SK-N-SH treated with all-trans-retinoic acid at 6 μM for 48 hours (cell line): ENCODE measurements around the gene CDC5L.

Experiments
- ATAC-seq: fragments of 200-7000 bp; cut with Tn5 transposase; 3 replicates; pipeline ENCODE4 v1.9.1; 2020; ENCODE audit warnings: mild to moderate bottlenecking, moderate library complexity
- BACH2 ChIP-seq: fragments of 250-450 bp; sonication (Bioruptor Pico); IDR thresholded peaks from 2 replicates; pipeline ENCODE4 v1.9.0; 2021; ENCODE audit warnings: mild to moderate bottlenecking, borderline replicate concordance
- CREB5 ChIP-seq: fragments of 250-450 bp; sonication (Bioruptor Pico); IDR thresholded peaks from 2 replicates; pipeline ENCODE4 v1.5.1; 2020; ENCODE audit warnings: low read depth, mild to moderate bottlenecking, moderate library complexity
- CSDC2 ChIP-seq: fragments of 250-450 bp; sonication (Bioruptor Pico); IDR thresholded peaks from 2 replicates; pipeline ENCODE4 v1.5.0; 2020; ENCODE audit warnings: mild to moderate bottlenecking, moderate library complexity
- CSRNP3 ChIP-seq: fragments of 250-450 bp; sonication (Bioruptor Pico); IDR thresholded peaks from 2 replicates; pipeline ENCODE4 v1.5.1; 2021; ENCODE audit warnings: mild to moderate bottlenecking, moderate library complexity
- ESRRG ChIP-seq: fragments of 250-450 bp; sonication (Bioruptor Pico); IDR thresholded peaks from 2 replicates; pipeline ENCODE4 v1.6.1; 2021; ENCODE audit warnings: mild to moderate bottlenecking
- GLIS3 ChIP-seq: fragments of 250-450 bp; sonication (Bioruptor Pico); IDR thresholded peaks from 2 replicates; pipeline ENCODE4 v1.5.0; 2020; ENCODE audit warnings: mild to moderate bottlenecking, moderate library complexity
- OSR1 ChIP-seq: fragments of 250-450 bp; sonication (Bioruptor Pico); IDR thresholded peaks from 2 replicates; pipeline ENCODE4 v1.8.0; 2022; ENCODE audit warnings: moderate library complexity, mild to moderate bottlenecking, inconsistent platforms
- POU6F1 ChIP-seq: fragments of 250-450 bp; sonication (Bioruptor Pico); IDR thresholded peaks from 2 replicates; pipeline ENCODE4 v1.8.0; 2021; ENCODE audit warnings: low read depth, mild to moderate bottlenecking, moderate library complexity, borderline replicate concordance
- PPARA ChIP-seq: fragments of 250-450 bp; sonication (Bioruptor Pico); IDR thresholded peaks from 2 replicates; pipeline ENCODE4 v1.5.0; 2020; ENCODE audit warnings: mild to moderate bottlenecking, borderline replicate concordance
- RARB ChIP-seq: fragments of 250-450 bp; sonication (Bioruptor Pico); IDR thresholded peaks from 2 replicates; pipeline ENCODE4 v1.8.0; 2021; ENCODE audit warnings: mild to moderate bottlenecking, moderate library complexity
- SNAI2 ChIP-seq: fragments of 250-450 bp; sonication (Bioruptor Pico); IDR thresholded peaks from 2 replicates; pipeline ENCODE4 v1.5.0; 2020; ENCODE audit warnings: mild to moderate bottlenecking, moderate library complexity
- TCF4 ChIP-seq: fragments of 250-450 bp; sonication (Bioruptor Pico); IDR thresholded peaks from 2 replicates; pipeline ENCODE4 v1.8.0; 2021; ENCODE audit warnings: mild to moderate bottlenecking, moderate library complexity, borderline replicate concordance
- TOX ChIP-seq: fragments of 250-450 bp; sonication (Bioruptor Pico); IDR thresholded peaks from 2 replicates; pipeline ENCODE4 v1.8.0; 2021; ENCODE audit warnings: mild to moderate bottlenecking, moderate library complexity, borderline replicate concordance
- TSHZ2 ChIP-seq: fragments of 250-450 bp; sonication (Bioruptor Pico); IDR thresholded peaks from 2 replicates; pipeline ENCODE4 v1.5.0; 2020; ENCODE audit warnings: mild to moderate bottlenecking, moderate library complexity
- ZC3H10 ChIP-seq: fragments of 250-450 bp; sonication (Bioruptor Pico); IDR thresholded peaks from 2 replicates; pipeline ENCODE4 v1.5.1; 2021; ENCODE audit warnings: mild to moderate bottlenecking, moderate library complexity
- ZFP3 ChIP-seq: fragments of 250-450 bp; sonication (Bioruptor Pico); IDR thresholded peaks from 2 replicates; pipeline ENCODE4 v1.5.0; 2020; ENCODE audit warnings: mild to moderate bottlenecking, moderate library complexity
- ZFP30 ChIP-seq: fragments of 450-650 bp; formaldehyde crosslinking; IDR thresholded peaks from 2 replicates; pipeline ENCODE4 v1.5.0; 2022; ENCODE audit warnings: mild to moderate bottlenecking, moderate library complexity
- ZNF565 ChIP-seq: fragments of 450-650 bp; formaldehyde crosslinking; conservative IDR thresholded peaks from 2 replicates; pipeline ENCODE4 v1.5.0; 2020; ENCODE audit warnings: low read depth, mild to moderate bottlenecking, moderate library complexity
- ZNF70 ChIP-seq: fragments of 450-650 bp; formaldehyde crosslinking; IDR thresholded peaks from 2 replicates; pipeline ENCODE4 v1.5.0; 2020; ENCODE audit warnings: mild to moderate bottlenecking, moderate library complexity
- ZNF8 ChIP-seq: fragments of 450-650 bp; formaldehyde crosslinking; IDR thresholded peaks from 2 replicates; pipeline ENCODE4 v1.5.0; 2020; ENCODE audit warnings: mild to moderate bottlenecking, moderate library complexity
- TF ChIP-seq, protein P1 (sequence below): fragments of 250-450 bp; sonication (Bioruptor Pico); IDR thresholded peaks from 2 replicates; pipeline ENCODE4 v1.8.0; 2020; ENCODE audit warnings: mild to moderate bottlenecking, moderate library complexity, borderline replicate concordance

Gene CDC5L

GRCh38 chr6:44493593-44493992, 106.1 kb downstream of the CDC5L start:
- TF ChIP-seq CREB5 (CRISPR knock-in tag) (no peak), TSHZ2 (no peak), ZNF565 (CRISPR knock-in tag) (no peak), BACH2 (CRISPR knock-in tag) (no peak), ZNF70 (CRISPR knock-in tag) (no peak), ZC3H10 (CRISPR knock-in tag) (no peak), ZNF8 (CRISPR knock-in tag) (no peak), GLIS3 (CRISPR knock-in tag) (no peak), ESRRG (no peak)
- TF ChIP-seq, protein P1, sequence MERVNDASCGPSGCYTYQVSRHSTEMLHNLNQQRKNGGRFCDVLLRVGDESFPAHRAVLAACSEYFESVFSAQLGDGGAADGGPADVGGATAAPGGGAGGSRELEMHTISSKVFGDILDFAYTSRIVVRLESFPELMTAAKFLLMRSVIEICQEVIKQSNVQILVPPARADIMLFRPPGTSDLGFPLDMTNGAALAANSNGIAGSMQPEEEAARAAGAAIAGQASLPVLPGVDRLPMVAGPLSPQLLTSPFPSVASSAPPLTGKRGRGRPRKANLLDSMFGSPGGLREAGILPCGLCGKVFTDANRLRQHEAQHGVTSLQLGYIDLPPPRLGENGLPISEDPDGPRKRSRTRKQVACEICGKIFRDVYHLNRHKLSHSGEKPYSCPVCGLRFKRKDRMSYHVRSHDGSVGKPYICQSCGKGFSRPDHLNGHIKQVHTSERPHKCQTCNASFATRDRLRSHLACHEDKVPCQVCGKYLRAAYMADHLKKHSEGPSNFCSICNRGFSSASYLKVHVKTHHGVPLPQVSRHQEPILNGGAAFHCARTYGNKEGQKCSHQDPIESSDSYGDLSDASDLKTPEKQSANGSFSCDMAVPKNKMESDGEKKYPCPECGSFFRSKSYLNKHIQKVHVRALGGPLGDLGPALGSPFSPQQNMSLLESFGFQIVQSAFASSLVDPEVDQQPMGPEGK, result no peak
- no peak for ATAC-seq

DNA sequence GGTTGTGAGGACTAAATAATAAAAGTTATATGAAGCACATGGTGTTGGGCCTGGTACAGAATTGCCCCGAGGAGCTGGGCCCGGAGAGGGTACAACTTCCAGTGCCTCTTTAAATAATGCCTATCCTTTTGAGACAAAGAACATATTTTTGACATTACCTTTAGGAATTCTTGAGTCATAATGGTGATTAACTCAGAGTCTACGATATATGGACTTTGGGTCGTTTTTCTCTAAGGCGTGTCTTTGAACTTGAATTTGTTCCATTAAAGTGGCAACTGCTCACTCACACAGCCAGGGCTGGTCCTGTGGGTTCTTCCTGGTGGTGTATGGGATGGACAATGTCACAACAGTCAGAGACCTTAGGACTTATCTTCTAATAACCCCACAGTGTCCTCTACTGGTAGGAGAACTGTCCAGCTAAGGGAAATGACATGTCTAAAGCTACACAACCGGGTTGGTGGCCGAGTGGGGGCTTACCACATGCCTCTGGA, 106.5 kb downstream of the CDC5L start:
- no peak for TF ChIP-seq ESRRG
- TF ChIP-seq TOX (CRISPR knock-in tag), result no peak
- TF ChIP-seq, protein P1, result no peak
- no peak for TF ChIP-seq CREB5 (CRISPR knock-in tag)
- no peak for TF ChIP-seq ZFP3 (CRISPR knock-in tag)
- no peak for TF ChIP-seq TCF4 (CRISPR knock-in tag)
- TF ChIP-seq CSDC2, result no peak
- TF ChIP-seq RARB (CRISPR knock-in tag), result no peak
- TF ChIP-seq BACH2 (CRISPR knock-in tag), result no peak
- no peak for TF ChIP-seq TSHZ2
- TF ChIP-seq SNAI2 (CRISPR knock-in tag), result no peak
- TF ChIP-seq CSRNP3 (CRISPR knock-in tag), result no peak
- TF ChIP-seq OSR1 (CRISPR knock-in tag), result no peak
- TF ChIP-seq ZFP30 (CRISPR knock-in tag), result no peak
- TF ChIP-seq PPARA, result no peak
- TF ChIP-seq POU6F1, result no peak
- ATAC-seq, result peak; percentile 55
